Measurements from ENCODE around the gene PDGFA.

DNA sequence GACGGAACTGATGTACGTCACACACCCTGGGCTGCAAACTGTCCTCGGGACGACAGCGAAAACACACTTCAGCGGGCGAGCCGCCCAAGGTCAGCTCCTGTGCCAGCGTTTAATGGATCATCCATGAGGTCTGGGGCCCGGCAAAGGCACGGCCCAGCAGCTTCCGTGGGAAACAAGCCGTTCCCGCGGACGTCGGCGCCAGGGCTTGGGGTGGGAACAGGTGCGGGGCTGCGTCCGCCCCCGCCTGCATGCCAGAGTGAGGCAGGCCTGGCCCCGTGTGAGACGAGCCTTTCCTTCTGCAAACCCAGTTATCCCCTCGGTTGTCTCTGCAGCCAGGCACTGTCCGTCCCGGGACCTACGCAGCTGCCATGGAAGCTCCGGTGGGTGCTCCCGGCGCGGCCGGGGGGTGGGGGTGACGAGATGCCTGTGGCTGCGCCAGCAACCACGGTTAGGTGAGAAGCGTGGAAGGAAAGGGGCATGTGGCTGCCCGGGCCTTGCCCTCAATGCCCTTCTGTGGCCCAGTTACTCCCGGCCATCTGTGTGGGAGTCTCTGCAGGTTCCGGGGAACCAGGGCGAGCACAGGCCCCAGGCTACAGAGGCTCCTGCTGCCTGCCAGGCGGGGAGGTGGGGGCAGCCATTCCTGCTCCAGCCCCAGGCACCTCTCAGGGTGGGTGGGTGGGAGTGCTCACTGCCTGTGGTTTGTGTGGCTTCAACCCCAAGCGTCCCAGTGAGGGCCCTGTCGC is 42.2 kb upstream of the PDGFA start:
- TF ChIP-seq, protein P1, sequence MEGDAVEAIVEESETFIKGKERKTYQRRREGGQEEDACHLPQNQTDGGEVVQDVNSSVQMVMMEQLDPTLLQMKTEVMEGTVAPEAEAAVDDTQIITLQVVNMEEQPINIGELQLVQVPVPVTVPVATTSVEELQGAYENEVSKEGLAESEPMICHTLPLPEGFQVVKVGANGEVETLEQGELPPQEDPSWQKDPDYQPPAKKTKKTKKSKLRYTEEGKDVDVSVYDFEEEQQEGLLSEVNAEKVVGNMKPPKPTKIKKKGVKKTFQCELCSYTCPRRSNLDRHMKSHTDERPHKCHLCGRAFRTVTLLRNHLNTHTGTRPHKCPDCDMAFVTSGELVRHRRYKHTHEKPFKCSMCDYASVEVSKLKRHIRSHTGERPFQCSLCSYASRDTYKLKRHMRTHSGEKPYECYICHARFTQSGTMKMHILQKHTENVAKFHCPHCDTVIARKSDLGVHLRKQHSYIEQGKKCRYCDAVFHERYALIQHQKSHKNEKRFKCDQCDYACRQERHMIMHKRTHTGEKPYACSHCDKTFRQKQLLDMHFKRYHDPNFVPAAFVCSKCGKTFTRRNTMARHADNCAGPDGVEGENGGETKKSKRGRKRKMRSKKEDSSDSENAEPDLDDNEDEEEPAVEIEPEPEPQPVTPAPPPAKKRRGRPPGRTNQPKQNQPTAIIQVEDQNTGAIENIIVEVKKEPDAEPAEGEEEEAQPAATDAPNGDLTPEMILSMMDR (IDR thresholded peaks at IDR 0.05), result no peak
- no peak for TF ChIP-seq POLR2A (IDR thresholded peaks at IDR 0.05)
